ENCODE results near the gene RBMS3.

RBMS3 gene

GRCh38 chr3:29283231-29284119 is 2.6 kb downstream of the RBMS3 start:
- FAIRE-seq (no peak), DNase-seq (ENCODE audit: insufficient read length, low spot score) (no peak)
- no peak for TF ChIP-seq CTCF (IDR thresholded peaks at IDR 0.05; ENCODE audit: insufficient read depth, missing control alignments)

GRCh38 chr3:29284497-29284896 is 3.6 kb downstream of the RBMS3 start:
- DNase-seq (ENCODE audit: insufficient read length, low spot score) (no peak), FAIRE-seq (no peak)
- TF ChIP-seq CTCF (IDR thresholded peaks at IDR 0.05; ENCODE audit: insufficient read depth, missing control alignments) = no peak

GRCh38 chr3:29285471-29286071 is 4.7 kb downstream of the RBMS3 start:
- no peak for DNase-seq (ENCODE audit: insufficient read length, low spot score)
- no peak for TF ChIP-seq CTCF (IDR thresholded peaks at IDR 0.05; ENCODE audit: insufficient read depth, missing control alignments)
- FAIRE-seq = no peak

- TF ChIP-seq CTCF (IDR thresholded peaks at IDR 0.05; ENCODE audit: insufficient read depth, missing control alignments) = no peak
- DNase-seq (ENCODE audit: insufficient read length, low spot score) (no peak), FAIRE-seq (no peak)
Observed at GRCh38 chr3:29286478-29287240, 5.8 kb downstream of the RBMS3 start.

- no peak for DNase-seq (ENCODE audit: insufficient read length, low spot score)
- FAIRE-seq = no peak
- TF ChIP-seq CTCF (IDR thresholded peaks at IDR 0.05; ENCODE audit: insufficient read depth, missing control alignments) = no peak
Observed at GRCh38 chr3:29290596-29290995, 9.7 kb downstream of the RBMS3 start.

GRCh38 chr3:29291260-29291981 is 10.6 kb downstream of the RBMS3 start:
- TF ChIP-seq CTCF (IDR thresholded peaks at IDR 0.05; ENCODE audit: insufficient read depth, missing control alignments) = no peak
- DNase-seq (ENCODE audit: insufficient read length, low spot score) (no peak), FAIRE-seq (no peak)
